GM12872 (cell line): Measurements from ENCODE around the gene SPART.

Experiments used
- CTCF ChIP-seq: IDR thresholded peaks from 3 replicates; pipeline ENCODE4 v1.5.1; 2011; ENCODE audit warnings: low read depth, mild to moderate bottlenecking, low read length, moderate library complexity; ENCODE audit not compliant: insufficient read depth

Gene SPART

DNA sequence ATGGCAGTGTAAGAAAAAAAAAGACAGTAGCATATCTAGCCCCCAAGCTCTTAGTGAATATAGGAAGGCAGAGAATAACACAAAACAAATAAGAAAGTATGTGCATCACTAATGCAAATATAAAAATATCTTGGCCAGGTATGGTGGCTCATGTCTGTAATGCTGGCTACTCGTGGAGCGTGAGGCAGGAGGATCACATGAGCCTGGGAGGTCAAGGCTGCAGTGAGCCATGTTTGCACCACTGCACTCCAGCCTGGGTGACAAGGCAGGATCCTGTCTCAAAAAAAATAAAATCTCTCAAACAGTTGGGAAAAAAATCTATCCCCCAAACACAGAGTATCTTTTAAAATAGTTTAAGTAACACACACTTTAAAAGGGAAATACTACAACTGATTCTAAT lies 17.4 kb downstream of the SPART start:
- no peak for TF ChIP-seq CTCF

DNA sequence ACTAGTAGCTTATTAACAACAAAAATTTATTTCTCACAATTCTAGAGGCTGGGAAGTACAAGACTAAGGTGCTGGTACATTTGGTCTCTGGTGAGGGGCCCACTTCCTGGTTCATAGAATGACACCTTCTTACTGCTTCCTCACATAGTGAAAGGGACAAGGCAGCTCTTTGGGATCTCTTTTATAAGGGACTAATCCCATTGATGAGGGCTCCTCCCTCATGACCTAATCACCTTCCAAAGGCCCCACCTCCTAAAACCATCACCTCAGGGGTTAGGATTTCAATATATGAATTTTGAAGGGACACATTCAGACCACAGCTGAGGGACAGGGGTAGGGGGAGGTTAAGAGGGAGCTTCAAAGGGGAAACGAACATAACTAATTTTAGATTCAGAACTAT lies 20.3 kb downstream of the SPART start:
- no peak for TF ChIP-seq CTCF

DNA sequence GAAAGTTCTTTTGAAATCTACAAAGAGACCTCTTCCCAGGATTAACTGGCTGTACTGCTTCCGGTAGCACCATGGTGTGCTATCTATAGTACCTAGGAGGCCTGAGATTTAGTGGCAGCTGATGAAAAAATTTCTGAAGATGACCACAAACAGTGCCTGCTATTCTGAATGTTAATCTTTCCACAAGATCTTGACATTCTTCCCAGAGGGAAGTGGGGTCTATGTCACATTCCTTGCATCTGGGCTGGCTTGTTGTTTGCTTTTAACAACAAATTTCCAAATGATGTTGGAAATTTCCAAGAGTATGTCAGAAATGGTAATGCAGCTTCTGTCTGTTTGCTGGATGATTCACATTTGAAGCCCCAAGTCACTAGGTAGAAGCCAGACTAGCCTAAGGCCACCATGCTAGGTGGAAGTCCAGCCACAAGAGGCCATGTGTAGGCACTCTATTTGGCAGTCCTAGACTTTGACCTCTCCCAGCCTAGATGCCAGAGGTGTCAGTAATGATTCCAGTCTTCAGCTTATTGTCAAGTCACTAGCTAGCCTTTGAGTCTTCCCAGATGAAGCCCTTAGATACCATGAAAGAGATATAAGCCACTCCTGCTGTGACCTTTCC lies 22.1 kb downstream of the SPART start:
- TF ChIP-seq CTCF = no peak

DNA sequence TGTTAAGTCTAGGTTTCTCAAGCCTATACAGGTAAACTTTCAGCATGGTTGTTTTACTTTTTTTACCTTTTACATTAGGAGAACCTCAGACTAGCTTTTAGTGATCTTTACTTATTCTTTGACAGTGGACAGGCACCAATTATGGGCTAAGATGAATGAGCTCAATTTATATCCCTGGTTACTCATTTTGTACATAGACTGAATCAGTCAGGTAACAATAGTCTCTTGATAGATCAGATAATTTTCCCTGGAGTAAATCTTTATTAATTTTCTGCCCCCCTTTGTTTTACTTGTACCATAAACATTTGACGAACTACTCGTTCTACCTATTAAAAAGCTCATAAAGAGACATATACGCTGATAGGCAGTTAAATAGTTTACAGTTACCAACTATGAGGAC lies 22.8 kb downstream of the SPART start:
- no peak for TF ChIP-seq CTCF

DNA sequence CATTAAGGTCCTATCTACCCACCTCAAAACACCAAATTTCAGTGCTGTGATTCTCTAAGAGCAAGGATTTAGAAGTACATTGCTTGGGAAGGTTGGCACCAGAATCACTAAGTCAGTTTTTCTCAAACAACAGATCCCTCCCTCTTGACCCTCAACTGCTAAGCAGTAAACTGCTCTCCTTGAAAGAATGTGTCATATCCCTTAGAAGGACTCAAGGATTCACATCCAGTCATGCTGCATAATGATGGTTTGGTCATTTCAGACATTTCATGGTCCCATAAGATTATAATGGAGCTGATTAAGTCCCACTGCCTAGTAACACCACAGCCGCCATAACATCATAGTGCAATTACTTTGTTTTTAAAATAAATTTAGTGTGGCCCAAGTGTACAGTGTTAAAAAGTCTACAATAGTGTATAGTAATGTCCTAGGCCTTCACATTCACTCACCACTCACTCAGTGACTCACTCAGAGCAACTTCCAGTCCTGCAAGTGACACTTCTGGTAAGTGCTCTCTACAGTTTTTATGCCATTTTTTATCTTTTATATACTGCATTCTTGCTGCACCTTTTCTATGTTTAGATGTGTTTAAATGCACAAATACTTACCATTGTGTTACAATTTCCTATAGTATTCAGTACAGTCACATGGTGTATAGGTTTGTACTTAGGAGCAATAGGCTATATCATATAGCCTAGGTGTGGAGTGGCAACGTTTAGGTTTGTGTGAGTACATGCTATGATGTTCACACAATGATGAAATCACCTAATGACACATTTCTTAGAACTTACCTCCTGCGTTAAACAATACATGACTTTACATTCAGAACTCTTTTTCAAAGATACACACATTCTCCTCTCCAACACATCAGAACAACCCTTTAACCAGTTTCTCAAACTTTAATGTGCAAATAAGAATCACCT lies 32.9 kb downstream of the SPART start:
- no peak for TF ChIP-seq CTCF

GRCh38 chr13:36310417-36311108 lies 35.6 kb downstream of the SPART start:
- no peak for TF ChIP-seq CTCF

DNA sequence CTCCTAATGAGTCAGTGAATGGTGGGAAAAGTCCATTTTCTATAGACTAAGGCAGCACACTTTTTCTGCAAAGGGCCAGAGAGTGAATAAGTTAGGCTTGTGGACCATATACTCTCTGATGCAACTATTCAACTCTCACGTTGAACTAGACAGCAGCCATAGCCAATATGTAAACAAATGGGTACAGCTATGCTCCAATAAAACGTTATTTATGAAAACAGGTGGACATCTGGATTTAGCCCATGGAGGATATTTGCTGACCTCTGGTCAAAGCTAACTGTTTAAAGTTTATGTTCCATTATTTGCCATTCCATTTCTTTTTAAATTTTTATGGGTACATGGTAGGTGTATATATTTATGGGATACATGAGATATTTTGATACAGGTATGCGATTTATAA lies 43.9 kb downstream of the SPART start:
- no peak for TF ChIP-seq CTCF
